Retinal pigment epithelial cell (primary cell): Measurements from ENCODE around the gene B3GNT2.

Experiments used
- DNase-seq: peaks from one replicate; pipeline ENCODE4 v3.0.0-alpha.2; 2010; ENCODE audit warnings: low read depth
- H3K4me3 ChIP-seq: 2 replicates; pipeline ENCODE4 v1.5.1; 2011; ENCODE audit warnings: mild to moderate bottlenecking, low read length, control low read depth, moderate library complexity
- TF ChIP-seq, protein P1 (sequence below): conservative IDR thresholded peaks from 2 replicates; pipeline ENCODE4 v1.5.1; 2011; ENCODE audit warnings: low read depth, low read length, control low read depth, inconsistent platforms

Gene B3GNT2

DNA sequence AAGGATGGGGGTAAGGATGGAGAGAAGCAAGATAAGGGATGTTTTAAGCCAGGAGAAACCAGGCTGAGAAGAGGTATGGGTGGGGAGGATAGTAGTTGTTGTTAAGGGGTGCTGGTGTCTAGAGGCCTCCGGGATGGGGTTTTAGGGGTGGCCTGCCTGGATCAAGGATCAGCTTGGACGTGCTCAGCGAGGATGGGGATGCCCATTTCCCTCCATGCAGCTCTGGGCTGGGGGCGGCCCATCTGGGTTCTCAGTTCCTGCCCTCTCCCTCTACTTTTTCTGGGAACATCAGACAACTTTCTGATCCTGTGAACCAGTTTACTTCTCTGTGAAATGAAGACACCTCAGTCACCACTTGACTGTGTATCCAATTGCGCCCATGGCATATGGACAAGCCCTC lies 10.1 kb downstream of the B3GNT2 start:
- no peak for DNase-seq
- TF ChIP-seq, protein P1, sequence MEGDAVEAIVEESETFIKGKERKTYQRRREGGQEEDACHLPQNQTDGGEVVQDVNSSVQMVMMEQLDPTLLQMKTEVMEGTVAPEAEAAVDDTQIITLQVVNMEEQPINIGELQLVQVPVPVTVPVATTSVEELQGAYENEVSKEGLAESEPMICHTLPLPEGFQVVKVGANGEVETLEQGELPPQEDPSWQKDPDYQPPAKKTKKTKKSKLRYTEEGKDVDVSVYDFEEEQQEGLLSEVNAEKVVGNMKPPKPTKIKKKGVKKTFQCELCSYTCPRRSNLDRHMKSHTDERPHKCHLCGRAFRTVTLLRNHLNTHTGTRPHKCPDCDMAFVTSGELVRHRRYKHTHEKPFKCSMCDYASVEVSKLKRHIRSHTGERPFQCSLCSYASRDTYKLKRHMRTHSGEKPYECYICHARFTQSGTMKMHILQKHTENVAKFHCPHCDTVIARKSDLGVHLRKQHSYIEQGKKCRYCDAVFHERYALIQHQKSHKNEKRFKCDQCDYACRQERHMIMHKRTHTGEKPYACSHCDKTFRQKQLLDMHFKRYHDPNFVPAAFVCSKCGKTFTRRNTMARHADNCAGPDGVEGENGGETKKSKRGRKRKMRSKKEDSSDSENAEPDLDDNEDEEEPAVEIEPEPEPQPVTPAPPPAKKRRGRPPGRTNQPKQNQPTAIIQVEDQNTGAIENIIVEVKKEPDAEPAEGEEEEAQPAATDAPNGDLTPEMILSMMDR, result no peak
- no peak overlapping the region for H3K4me3 ChIP-seq

DNA sequence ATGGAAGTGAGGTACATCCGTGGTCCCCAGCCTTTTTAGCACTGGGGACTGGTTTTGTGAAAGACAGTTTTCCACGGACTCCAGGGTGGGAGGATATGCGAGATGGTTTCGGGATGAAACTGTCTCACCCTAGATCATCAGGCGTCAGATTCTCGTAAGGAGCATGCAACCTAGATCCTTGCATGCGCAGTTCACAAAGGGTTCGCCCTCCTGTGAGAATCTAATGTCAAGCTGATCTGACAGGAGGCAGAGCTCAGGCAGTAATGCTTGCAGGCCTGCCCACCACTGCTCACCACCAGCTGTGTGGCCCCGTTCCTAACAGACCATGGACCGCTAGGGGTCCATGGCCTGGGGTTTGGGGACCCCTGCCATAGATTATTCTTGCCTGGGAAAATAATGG lies 11.6 kb downstream of the B3GNT2 start:
- TF ChIP-seq, protein P1, result no peak
- H3K4me3 ChIP-seq, result no peak overlapping the region
- no peak for DNase-seq

DNA sequence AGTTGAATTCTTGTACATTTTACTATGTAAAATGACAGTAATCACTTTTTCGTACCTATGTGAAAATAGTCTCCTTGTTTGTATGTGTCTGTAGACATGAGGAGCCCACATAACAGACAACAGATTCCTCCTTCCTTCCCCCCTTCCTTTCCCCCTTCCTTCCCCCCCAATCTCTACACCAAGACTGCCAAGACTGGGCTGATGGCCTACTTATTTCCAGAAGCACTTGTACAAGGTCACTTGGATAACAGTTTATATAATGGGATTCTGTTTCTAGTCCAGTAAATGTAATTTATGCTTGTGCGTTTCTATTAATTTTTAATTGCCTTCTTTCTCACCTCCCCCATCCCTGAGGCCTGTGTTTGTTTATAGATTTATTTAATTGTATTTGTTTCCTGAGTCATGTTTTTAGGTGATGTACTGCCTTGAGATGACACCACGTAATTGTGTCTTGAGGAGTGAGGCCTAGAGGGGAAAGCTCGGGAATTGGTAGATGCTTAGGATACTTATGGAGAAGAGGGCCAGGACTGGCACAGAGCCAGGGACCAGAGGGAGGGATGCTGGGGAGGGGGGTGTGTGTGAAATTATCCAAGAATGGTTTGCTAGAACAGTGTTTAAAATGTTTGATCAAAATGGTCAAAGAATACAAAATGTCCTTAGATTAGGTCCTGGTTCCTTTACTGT lies 12.3 kb downstream of the B3GNT2 start:
- no peak for DNase-seq
- H3K4me3 ChIP-seq, result no peak overlapping the region
- TF ChIP-seq, protein P1, result no peak

DNA sequence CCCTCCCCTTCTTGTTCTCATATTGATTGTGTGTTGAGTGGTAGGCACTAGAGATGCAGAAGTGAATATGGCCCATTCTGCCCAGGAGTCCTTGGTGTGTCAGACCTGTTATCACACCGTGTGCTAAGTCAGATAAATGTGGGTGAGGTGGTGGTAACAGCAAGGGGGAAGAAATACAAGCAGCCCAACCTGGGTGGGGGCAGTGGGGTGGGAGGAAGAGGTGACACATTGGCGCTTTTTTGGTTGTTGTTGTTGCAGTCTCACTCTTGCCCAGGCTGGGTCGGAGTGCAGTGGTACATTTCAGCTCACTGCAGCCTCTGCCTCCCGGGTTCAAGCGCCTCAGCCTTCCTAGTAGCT lies 12.8 kb downstream of the B3GNT2 start:
- no peak for DNase-seq
- TF ChIP-seq, protein P1, result no peak
- no peak overlapping the region for H3K4me3 ChIP-seq

DNA sequence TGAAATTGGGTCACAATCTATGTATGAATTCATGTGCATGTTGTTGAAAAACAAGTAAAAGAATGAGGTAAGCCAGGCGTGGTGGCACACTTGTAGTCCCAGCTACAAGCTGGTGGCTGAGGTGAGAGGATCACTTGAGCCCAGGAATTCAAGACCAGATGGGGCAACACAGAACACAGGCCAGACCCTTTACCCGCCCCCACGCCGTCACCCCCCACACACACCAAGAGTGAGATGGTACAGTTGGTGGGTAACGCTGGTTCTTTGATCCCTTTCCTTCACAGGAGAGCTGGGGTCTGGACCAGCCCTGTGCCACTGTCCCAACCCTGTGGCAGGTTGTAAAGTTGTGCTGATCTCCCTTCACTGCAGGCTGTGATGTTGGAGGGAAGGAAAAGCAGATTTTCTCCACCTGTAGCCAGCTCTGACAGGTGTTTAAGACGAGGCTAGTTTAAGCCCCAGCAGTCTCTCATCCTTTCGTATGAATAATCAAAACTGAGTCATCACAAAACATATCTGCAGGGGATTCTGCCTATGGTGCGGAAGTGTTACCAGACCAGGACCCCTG lies 13.6 kb downstream of the B3GNT2 start:
- TF ChIP-seq, protein P1, result no peak
- DNase-seq, result no peak
- no peak overlapping the region for H3K4me3 ChIP-seq

DNA sequence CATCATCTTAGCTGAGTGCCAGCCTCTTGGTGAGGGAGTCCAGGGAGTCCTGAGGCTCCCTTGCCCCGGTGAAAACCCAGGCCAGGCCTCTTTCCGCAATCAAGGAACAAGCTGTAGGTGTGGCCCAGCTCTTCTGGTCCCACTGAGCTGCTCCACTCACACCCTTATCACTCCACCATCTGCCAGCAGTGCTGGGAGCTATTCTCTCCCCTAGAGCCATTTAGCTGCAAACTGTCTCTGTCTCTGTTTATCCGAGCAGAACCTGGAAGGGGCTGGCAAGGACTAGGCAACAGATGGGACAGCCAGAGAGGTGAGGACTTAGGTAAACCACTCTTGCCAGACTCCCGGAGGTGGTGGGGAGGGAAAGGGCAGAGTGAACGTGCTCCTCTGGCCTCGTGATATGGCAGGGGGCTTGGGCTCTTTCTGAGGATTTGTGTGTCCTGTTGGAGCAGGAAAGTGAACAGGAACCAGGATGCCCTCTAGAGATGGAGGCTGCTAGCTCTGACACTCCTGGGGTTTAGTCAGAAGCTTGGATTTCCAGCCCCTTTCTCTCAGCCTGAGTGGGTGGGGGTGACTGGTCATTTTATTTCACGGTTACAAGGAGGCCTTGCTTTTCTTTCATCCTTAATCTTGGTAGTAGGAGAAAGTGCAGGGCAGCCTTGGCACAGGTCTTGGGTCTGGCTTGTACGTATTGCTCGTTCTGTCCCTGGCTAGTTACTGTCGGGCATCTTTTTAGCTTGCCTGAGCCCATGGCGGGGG lies 19.6 kb downstream of the B3GNT2 start:
- TF ChIP-seq, protein P1, result no peak
- no peak for DNase-seq
- no peak overlapping the region for H3K4me3 ChIP-seq
